IPS-11a (cell line): ENCODE data around the gene ATP10A.

Experiments used
- H3K4me3 ChIP-seq: one replicate; pipeline ENCODE4 v1.5.1; 2013; ENCODE audit warnings: low read depth, low read length, control low read depth

ATP10A gene

DNA sequence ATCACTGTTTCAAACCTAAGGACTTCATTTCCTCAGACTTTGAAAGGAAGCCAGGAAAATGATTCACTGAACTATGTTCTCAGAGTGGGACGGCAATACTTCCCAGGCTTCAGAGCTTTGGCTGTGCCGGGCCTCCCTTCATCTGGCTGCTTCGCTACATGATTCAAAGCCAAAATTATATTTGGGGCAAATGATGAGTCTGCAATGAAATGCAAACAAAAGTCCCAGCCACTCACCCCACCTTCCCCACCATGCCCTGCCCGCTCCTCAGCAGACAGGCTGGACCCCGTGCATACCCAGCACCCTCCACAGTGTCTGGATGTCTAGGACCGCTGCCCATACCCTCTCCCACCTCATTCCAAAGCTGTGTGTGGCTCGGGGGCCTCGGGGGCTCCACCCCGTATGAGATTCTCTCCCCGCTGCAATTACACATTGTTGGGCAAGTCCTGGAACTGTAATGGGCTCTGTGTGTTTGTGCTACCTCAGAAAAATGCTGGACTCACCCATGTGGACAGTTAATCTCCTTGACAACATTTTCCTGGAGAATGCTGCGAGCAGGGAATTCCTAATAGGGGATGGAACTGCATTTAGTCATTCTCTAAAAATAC is 32.2 kb downstream of the ATP10A start:
- no peak overlapping the region for H3K4me3 ChIP-seq

DNA sequence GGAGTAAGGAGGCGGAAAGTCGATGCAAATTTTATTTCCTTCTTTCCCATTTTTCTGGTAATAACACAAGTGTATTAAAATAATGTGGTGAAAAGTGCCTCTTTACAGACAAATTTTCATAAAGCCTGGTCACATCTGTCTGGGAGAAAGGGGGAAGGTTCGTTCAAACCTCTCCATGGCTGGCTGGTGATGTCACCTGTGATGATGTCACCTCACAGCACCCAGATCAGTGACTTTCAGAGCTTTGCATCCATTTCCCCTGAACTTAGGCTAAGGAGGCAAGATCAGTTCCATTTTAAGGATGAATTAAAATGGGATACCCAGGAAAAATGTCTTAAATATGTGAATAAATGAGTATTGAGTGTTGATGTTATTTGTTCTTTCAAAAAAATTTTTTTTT is 34.1 kb downstream of the ATP10A start:
- no peak overlapping the region for H3K4me3 ChIP-seq

DNA sequence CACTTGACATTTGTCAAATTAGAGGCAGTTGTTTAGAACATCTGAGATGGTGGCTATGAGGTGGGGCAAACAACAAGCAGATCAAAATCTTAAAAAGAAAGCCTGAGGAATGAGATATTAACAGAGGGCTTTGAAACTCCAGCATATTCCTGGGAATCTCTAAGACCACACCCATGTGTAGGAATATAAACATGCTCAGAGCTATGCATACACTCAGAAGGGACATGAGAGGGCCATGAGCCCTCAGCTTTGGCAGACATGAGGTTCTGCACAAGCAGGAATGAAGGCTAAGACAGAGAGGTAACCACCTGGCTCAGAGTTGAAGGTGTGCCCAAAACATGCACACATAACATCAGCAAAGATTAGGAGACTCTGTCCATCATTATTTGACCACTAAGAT is 37.9 kb downstream of the ATP10A start:
- no peak overlapping the region for H3K4me3 ChIP-seq

DNA sequence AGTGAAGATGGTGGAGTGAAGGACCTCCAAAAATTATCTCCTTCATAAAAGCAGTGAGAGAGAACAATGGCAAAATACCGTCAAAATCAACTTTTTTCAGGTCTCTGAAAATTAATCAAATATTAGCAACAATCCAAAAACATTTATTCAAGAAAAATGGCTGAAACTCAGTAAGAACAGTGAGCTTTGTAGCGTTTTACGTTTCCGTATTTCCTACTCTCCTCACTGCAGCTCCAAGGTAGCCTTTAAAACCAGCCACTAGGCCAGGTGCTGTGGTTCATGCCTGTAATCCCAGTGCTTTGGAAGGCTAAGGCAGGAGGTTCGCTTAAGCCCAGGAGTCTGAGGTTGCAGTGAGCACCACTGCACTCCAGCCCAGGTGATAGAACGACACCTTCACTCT is 38.5 kb downstream of the ATP10A start:
- H3K4me3 ChIP-seq: no peak overlapping the region

DNA sequence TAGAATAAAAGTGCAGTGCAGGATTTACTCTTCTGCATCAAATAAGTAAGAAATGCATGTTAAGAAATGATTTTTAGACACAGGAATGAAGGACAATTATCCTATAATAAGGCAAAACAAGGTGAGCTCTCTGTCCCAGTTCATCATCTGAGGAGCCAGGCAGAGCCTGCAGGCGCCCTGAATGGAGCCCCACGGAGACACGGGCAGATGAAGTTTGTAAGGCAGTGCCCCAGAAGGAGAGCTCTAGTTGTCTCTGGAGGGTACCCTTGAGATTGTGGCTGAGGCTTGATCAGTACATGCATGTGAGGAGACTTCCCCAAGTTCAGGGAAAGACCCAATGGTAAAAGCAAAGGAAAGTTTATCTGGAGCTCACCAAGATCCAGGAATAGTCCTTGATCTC is 50.3 kb downstream of the ATP10A start:
- no peak overlapping the region for H3K4me3 ChIP-seq

DNA sequence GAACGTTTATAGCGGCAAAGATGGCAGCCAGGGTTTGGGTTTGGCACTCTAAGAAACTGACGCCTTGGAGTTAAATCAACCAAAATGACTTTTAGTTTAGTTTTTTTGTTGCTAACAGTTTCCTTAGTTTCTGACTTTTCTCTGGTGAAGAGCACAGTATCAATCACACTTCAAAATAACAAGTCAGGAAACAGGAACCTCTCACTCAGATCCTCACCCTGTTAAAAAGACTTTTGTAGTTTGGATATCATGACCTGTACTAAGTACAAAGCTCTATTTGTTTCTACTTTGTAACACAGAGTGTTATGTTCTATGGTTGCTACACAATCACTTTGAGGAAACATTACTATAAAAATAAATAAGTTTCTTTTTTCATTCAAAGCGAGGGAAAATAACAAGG is 51.1 kb downstream of the ATP10A start:
- no peak overlapping the region for H3K4me3 ChIP-seq

DNA sequence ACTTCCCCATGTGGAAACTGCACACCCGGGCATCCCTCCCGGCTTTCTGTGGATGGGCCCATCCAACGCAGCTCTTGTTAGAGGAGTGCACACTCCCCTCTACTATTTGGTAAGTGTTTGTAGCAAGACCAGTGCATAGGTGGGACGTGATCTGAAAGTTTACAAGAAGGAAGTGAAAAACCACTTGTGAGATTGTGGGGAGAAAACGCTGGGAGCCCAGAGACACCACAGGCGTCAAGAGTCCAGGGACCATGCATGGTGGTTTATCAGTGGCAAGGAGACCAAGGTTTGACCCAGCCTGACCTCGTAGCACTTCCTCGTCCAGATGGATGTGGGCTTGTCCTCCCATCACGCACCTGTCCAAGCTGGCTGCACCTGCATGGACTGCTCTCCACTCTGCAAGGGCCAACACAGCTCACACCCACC is 51.6 kb downstream of the ATP10A start:
- no peak overlapping the region for H3K4me3 ChIP-seq

DNA sequence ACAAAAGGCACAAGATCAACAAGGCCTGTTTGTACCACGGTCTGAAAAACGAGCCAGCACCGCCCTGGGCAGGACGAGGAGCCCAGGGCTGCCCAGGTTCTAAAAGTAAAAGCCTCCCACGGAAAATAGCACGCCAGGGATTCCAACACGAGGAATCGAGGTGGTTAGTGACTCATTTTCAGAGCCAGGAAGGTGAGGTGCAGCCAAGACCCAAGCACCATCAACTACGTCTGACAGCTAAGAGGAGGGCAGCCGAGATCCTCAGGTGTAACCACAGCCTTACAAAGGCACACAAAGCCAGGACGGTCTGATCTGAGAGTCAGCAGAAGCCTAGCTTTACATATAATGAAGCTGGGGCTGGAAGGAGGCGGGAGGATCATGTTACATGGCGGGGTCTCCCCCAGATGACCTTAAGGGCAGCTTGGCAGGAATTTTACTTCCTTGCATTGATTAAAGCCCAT is 52.5 kb downstream of the ATP10A start:
- H3K4me3 ChIP-seq: no peak overlapping the region

DNA sequence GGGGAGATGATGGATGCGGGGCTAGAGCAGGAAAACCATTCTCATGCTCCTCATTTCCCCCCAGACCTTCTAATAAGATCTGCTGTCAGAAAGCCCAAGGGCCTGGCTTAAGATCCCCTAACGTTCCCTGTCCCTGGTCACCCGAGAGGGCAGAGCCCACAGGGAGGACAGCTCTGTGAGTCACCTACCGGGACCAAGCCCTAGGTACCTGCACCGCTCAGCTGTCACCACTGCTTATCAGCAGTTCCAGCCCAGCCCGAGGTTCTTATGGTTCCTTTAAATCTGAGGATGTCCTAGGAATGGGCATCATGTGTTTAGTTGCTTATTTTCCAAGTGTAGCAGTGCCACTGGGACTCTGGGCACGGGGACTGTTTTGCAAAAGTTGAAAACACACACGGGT is 53.0 kb downstream of the ATP10A start:
- H3K4me3 ChIP-seq: no peak overlapping the region

DNA sequence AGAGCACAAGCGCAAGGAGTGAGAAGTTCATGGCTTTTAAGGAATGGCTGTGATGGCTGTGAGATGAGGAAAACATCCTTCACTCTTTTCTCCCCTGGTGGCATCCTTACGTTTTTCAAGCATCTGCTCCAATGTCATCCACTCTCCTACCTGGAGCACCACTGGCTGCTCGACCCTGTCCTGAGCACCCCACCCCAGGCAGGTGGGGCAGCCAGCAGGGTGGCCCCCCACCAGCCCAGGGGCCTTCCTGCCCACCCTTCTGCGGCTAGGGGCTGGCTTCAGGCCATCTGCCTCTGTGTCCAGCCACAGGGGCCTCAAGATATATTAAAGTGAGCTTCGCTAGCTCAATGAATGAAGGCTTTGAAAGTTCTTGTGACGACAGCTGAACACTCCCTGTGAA is 56.1 kb downstream of the ATP10A start:
- no peak overlapping the region for H3K4me3 ChIP-seq

DNA sequence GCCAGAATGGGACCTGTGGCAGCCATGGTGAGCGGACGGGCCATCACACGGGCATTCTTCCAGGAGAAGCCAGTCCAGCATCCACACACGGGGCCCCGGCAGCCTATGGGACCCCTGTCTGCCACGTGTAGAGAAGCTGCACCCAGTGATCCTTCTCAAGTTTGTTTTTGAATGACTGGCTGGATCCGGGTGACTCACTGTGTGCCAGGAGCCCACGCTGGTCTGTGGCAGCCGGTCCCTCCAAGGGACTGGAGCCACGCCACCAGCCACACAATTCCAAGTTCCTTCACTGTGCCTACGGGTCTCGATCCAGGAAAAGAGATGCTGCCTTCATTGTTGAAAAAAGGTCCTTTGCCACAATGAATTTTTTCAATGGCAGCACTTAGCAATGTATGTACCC is 58.1 kb downstream of the ATP10A start:
- H3K4me3 ChIP-seq: no peak overlapping the region

DNA sequence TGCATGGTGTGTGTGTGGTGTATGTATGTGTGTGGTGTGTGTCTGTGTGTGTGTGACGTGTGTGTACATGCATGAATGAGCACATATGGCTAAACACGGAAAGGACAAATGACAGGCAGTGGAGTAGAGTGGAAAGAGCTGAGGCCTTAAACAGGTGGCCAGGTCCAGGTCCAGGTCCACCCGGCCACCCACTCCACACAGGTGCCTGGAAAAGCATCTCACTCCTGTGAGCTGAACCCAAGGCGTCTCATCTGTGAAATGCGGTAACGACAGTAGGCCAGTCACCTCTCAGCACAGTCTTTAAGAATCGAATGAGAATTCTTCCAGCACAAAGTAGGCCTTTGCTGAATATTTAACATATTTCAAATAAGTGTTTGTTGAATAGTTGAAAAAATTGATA is 58.7 kb downstream of the ATP10A start:
- H3K4me3 ChIP-seq: no peak overlapping the region

DNA sequence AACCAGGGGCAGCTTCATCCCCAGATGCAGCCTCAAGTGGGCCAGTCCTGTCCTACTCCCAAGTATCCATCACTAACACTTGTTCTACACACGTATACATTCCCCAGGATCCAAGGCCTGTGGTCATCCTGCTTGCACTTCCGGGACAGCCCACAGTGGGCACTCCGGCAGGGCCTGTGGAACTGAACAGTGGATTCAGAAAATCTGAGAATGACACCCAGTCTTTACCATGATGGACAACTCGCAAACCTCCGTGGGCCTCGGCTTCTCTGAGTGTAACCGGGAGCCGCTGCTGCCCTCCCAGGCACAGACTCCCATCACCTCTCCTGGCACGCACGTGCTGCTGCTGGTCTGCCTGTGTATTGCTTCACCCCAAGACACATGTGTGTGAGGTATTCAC is 59.6 kb downstream of the ATP10A start:
- H3K4me3 ChIP-seq: no peak overlapping the region

DNA sequence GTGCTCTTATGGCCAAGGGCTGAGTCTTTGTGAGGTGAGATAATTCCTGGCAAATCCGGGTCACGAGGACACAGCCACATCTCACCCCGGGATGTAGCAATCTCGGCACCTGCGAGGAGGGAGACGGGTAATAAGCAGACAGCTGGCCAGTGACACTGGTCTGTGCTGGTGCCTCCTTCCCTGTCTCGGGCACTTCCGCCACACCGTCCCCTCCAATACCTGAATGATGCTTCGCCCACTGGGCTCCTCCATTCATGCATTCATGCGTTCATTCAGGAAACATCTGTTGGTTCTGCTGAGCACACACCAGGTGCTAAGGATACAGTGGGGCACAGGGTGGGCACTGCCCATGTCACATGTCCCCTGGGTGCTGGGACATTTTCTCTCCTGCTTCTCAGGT is 60.1 kb downstream of the ATP10A start:
- no peak overlapping the region for H3K4me3 ChIP-seq

DNA sequence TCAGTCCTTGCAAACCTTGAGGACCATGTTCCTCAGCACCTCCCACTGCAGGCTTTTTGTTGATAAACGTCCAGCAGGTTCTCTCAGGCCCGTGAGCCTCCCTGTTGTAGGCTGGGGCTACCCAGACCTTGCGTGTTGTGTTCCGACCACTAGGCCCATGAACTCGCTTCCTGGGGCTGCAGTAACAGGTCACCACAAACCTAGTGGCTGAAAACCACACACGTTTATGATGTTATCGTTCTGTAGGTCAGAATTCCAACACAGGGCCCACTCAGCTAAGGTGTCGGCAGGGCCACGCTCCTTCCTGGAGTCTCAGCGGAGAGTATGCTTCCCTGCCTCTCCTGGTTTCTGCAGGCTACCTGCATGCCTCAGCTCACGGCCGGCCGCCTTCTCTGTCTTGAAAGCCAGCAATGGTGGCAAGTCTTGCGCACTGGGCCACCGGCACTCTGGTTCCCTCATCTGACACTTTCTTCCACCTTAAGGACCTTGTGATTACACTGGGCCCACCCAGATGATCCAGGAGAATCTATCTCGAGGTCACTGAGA is 60.8 kb downstream of the ATP10A start:
- no peak overlapping the region for H3K4me3 ChIP-seq

DNA sequence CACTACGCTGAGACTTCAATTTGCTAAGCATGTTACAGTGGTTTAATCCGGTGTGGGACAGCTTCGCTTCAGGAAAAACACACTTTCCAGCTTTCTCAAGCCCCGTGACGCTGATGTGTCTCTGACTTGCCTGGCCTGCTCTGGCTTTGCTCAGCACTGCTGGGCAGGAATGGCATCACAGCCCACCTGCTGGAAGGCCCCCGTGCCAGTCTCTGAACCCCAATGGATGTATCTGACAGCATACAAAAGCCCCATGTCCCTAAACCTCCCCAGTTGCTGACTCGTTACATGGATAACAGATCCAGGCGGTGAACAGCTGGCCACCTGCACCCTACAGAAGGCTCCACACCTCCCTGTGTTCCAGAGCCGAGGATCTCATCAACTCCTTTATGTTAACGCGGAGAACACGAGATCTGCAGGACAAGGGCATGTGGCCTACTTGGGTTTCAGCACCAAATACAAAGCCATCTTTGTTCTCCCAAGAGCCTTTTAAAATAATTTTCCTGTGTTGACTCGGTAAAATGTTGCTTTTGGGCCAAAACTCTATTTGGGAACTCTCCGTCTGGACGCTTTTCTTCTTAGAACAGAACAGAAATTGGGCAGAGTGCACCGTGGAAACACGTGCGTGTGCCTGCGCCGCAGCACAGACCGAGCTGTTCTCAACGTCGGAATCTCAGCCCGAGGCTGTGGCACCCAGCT is 61.4 kb downstream of the ATP10A start:
- H3K4me3 ChIP-seq: no peak overlapping the region

DNA sequence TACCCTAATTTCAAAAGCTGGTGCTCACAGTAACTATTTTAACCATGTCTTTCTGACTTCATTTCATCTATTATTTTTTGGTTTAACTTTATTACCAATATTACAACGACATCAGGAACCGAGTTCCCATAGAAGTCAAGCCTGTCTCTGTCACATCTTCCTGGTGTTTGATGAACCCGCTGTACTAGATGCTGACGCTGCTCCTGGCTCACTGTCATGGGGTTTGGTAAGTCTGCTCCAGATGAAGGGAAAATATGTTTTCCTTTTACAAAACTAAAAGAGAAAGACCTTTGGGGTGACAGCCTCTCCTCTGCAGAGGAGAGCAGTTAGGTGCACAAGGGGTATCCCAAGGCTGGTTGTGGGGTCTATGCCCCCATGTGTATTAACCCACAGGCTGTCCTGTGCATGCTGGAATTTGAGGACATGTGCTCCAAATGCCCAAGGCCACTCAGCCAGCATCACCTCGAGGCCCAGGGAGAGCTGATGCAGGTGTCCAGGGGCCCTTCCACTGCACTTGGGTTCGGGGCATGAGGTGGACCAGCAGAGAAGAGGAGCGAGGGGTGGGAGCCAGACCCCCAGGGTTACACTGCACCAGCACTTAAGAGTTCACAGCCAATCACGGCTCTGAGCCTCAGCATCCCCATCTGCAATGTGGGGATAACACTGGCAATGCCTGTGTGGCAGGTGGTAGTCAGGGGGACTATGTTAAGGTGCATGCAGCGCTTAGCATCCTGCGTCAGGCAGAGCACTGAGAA is 62.2 kb downstream of the ATP10A start:
- H3K4me3 ChIP-seq: no peak overlapping the region

DNA sequence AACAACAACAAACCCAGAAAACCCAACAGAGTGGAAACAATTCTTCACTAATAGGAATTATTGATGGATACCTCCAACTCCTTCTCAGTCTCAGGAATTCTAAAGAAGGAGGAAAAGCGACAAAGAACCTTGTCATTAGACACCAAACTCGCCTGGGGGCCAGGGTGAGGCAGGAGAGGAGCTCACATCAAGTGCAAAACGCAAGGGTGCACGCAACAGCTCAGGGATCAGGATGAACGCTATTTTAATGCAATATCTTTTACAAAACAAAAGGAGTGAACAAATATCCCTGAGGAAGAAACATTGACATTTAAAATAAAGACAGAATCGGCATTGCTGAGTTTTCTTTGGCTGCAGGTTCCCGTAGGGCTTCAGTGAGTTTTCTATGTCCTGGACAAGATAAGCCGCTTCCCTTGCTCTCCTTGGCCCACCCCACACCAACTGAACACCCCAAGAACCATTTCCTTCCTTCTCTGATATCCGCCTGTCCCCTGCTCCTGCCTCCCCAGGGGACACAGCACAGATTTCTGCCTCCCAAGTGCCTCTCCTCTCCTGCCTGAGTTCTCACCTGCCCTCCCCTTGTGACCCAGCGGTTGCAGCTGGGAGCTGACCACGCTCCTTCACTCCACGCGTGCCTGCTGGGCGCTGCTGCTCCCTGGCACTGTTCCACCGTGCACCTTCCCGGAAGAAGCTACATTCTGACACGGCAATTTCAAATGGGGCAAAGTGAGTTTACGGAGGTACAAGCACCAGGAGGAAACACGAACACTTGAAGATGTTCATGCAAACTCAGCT is 63.0 kb downstream of the ATP10A start:
- no peak overlapping the region for H3K4me3 ChIP-seq

DNA sequence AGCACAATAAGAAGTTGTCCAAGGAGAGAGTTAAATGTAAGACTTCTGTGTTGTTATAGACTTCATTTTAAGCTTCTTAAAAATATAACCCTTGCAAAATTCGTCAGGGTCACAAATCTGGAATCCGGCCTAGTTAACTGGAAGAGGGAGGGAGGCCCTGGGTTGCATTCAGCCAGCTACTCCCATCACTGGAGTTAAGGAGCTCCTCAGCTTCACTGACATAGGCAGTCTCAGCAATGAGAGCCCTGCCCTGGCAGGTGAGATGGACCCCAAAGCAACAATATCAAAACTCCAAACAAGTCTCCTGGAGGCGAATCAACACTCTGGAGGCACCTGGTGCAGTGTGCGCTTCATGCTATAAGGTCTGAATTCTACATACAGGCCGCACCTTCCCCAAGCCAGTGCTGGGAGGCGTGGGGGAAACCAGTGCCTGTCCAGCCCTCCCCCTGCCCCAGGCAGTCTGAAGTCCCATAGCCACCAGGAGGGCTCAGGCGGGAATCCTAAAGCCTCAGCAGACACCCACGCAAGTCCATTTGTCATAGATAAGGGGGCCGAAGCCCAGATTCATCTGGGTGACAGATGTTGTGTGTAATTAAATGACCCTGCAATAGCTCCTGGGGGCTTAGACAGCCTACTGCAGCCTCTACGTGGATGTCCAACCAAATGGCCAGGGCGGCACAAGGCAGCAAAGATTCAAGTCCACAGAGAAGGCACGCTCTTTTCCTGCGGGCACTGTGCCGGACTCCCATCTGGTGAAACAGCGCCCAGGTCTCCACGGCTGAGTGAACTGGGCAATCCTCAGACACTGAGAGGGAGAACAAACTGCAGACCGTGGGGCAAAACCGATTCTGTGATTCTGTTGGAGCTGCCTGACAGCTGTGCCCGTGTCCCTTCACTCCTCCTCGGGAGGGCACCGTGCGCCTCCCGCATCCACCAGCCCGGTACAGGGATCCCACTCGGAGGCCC is 64.9 kb downstream of the ATP10A start:
- no peak overlapping the region for H3K4me3 ChIP-seq

DNA sequence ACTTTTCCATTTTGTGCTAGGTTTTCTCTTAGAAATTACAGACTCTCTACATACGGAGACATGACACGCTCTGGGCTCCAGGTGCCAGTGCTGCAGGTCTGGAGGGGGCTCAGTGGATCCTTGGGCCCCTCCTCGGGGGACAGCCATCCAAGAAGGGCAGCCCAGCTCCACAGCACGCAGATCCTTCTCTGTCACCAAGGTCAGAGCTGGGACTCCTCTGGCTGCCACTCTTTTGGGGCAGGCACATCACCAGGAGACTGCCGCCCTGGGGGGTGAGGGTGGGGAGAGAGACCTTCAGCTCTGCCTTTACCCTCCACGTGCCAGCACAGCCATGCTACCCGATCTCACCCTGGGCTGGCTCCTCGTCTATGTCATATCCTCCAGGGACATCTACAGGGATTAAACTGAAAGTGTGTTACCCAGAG is 65.6 kb downstream of the ATP10A start:
- H3K4me3 ChIP-seq: no peak overlapping the region
